ENCODE results near the gene KRTAP5-8. TPM values are rescaled to one million over a fixed set of nuclear protein-coding genes. Genes with fewer than 3 reads are reported as not detected.

KRTAP5-8 gene
- total RNA-seq, 1 donor from 2014 or later: not detected

- H3K27ac Mint-ChIP-seq: no peak overlapping the region
- H3K27me3 Mint-ChIP-seq (ENCODE audit: insufficient read depth, low read depth): no peaks in the 10 kb centered on the region
- Histone ChIP-seq H3K27ac (no peak overlapping the region), H3K4me3 (no peak overlapping the region), H3K4me1 (no peaks in the 10 kb centered on the region), H3K4me2 (no peak overlapping the region), H3K36me3 (no peaks in the 10 kb centered on the region), H3F3A (ENCODE audit: low read depth) (no peaks in the 10 kb centered on the region), H2AFZ (replicated peaks) (no peak overlapping the region), H4K20me1 (ENCODE audit: low read depth) (no peaks in the 10 kb centered on the region), H3K9me3 (ENCODE audit: low read depth) (no peaks in the 10 kb centered on the region), H3K9ac (no peak overlapping the region), H3K27me3 (no peaks in the 10 kb centered on the region), H3K79me2 (ENCODE audit: low read depth) (no peaks in the 10 kb centered on the region)
- H3K9me3 Mint-ChIP-seq: peaks cover 2% of the 10 kb centered on the region
- no peak for DNase-seq (ENCODE audit: low spot score)
- TF ChIP-seq, protein P1, sequence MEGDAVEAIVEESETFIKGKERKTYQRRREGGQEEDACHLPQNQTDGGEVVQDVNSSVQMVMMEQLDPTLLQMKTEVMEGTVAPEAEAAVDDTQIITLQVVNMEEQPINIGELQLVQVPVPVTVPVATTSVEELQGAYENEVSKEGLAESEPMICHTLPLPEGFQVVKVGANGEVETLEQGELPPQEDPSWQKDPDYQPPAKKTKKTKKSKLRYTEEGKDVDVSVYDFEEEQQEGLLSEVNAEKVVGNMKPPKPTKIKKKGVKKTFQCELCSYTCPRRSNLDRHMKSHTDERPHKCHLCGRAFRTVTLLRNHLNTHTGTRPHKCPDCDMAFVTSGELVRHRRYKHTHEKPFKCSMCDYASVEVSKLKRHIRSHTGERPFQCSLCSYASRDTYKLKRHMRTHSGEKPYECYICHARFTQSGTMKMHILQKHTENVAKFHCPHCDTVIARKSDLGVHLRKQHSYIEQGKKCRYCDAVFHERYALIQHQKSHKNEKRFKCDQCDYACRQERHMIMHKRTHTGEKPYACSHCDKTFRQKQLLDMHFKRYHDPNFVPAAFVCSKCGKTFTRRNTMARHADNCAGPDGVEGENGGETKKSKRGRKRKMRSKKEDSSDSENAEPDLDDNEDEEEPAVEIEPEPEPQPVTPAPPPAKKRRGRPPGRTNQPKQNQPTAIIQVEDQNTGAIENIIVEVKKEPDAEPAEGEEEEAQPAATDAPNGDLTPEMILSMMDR (IDR thresholded peaks at IDR 0.05): no peak
- TF ChIP-seq EZH2phosphoT487 (IDR thresholded peaks at IDR 0.05) (no peak), EZH2 (IDR thresholded peaks at IDR 0.05) (no peak)
- H3K4me3 Mint-ChIP-seq: no peak overlapping the region
- no peaks in the 10 kb centered on the region for H3K36me3 Mint-ChIP-seq
- peaks cover 4% of the 10 kb centered on the region for H3K4me1 Mint-ChIP-seq
These were observed 13.9 kb downstream of the KRTAP5-8 start for GRCh38 chr11:71551711-71552110.

DNA sequence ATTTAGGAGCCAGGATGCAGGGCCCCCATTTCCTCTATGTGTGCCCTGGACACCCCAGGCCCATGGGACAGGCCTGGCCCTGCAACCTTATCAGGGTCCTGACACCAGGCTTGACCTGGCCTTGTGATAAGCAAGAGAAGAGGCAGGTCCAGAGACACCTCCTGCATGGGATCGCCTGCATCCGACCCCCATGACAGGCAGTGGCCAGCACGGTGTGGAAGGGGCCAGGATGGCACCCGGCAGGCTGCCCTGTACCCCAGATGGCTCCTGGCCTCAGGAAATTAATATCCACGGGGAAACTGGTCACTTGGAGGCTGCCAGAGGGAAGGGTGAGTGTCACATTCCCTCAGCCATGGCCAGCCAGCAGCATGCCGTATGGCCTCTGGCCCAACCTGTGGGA lies 17.2 kb downstream of the KRTAP5-8 start:
- no peak overlapping the region for H3K27ac ChIP-seq
- no peaks in the 10 kb centered on the region for H4K20me1 ChIP-seq (ENCODE audit: low read depth)
- no peaks in the 10 kb centered on the region for H3K9me3 ChIP-seq (ENCODE audit: low read depth)
- H3K79me2 ChIP-seq (ENCODE audit: low read depth): no peaks in the 10 kb centered on the region
- H3K4me3 Mint-ChIP-seq: no peak overlapping the region
- TF ChIP-seq, protein P1 (IDR thresholded peaks at IDR 0.05): no peak
- no peak for TF ChIP-seq EZH2 (IDR thresholded peaks at IDR 0.05)
- TF ChIP-seq EZH2phosphoT487 (IDR thresholded peaks at IDR 0.05): no peak
- no peak overlapping the region for H3K4me3 ChIP-seq
- no peak overlapping the region for H2AFZ ChIP-seq (replicated peaks)
- H3K4me1 ChIP-seq: no peaks in the 10 kb centered on the region
- no peaks in the 10 kb centered on the region for H3K4me1 Mint-ChIP-seq
- no peaks in the 10 kb centered on the region for H3K36me3 ChIP-seq
- H3F3A ChIP-seq (ENCODE audit: low read depth): no peaks in the 10 kb centered on the region
- no peak for DNase-seq (ENCODE audit: low spot score)
- H3K27me3 ChIP-seq: no peaks in the 10 kb centered on the region
- no peaks in the 10 kb centered on the region for H3K36me3 Mint-ChIP-seq
- H3K4me2 ChIP-seq: no peak overlapping the region
- H3K9ac ChIP-seq: no peak overlapping the region
- no peak overlapping the region for H3K27ac Mint-ChIP-seq
- peaks cover 12% of the 10 kb centered on the region for H3K9me3 Mint-ChIP-seq
- no peaks in the 10 kb centered on the region for H3K27me3 Mint-ChIP-seq (ENCODE audit: insufficient read depth, low read depth)

DNA sequence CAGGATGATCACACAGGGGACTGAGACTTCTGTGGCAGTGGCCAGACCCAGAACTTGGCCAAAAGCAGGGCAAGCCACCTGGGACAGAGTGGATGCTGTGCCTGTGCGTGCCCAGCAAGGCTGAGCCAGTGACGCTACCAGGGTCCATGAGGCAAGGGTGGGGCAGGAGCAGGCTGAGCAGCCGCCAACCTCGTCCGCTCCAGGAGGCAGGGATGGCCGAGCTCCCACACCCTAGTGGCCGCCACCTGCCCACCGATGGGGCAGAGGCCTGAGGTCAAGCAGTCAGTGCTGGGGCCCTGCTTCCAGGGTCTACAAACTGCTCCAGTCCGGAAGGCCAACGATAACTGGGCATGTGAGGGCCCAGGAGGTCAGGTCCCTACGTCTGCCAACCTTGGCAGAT lies 17.7 kb downstream of the KRTAP5-8 start:
- H3K4me3 ChIP-seq: no peak overlapping the region
- no peaks in the 10 kb centered on the region for H3K36me3 Mint-ChIP-seq
- no peaks in the 10 kb centered on the region for H3K27me3 ChIP-seq
- no peak overlapping the region for H3K4me2 ChIP-seq
- H3K79me2 ChIP-seq (ENCODE audit: low read depth): no peaks in the 10 kb centered on the region
- no peaks in the 10 kb centered on the region for H4K20me1 ChIP-seq (ENCODE audit: low read depth)
- H3K27ac Mint-ChIP-seq: no peak overlapping the region
- no peak for DNase-seq (ENCODE audit: low spot score)
- no peak overlapping the region for H3K4me3 Mint-ChIP-seq
- H3K9me3 Mint-ChIP-seq: peaks cover 14% of the 10 kb centered on the region
- no peaks in the 10 kb centered on the region for H3K9me3 ChIP-seq (ENCODE audit: low read depth)
- no peak overlapping the region for H2AFZ ChIP-seq (replicated peaks)
- no peaks in the 10 kb centered on the region for H3K4me1 Mint-ChIP-seq
- H3K9ac ChIP-seq: no peak overlapping the region
- TF ChIP-seq, protein P1 (IDR thresholded peaks at IDR 0.05): no peak
- no peak for TF ChIP-seq EZH2phosphoT487 (IDR thresholded peaks at IDR 0.05)
- no peak for TF ChIP-seq EZH2 (IDR thresholded peaks at IDR 0.05)
- H3K27me3 Mint-ChIP-seq (ENCODE audit: insufficient read depth, low read depth): no peaks in the 10 kb centered on the region
- no peak overlapping the region for H3K27ac ChIP-seq
- no peaks in the 10 kb centered on the region for H3K36me3 ChIP-seq
- H3F3A ChIP-seq (ENCODE audit: low read depth): no peaks in the 10 kb centered on the region
- H3K4me1 ChIP-seq: no peaks in the 10 kb centered on the region
